ENCODE results near the gene CD300LB.
"Not testable (repeated sequence)": the region's sequence is repeated elsewhere in the genome, so short reads cannot be mapped to it uniquely, and the experiment has no call there.

The CD300LB gene

GRCh38 chr17:74488276-74488675 is 43.0 kb downstream of the CD300LB start:
- not testable (repeated sequence) for DNase-seq

GRCh38 chr17:74485841-74486240 is 45.4 kb downstream of the CD300LB start:
- no peak for DNase-seq

DNA sequence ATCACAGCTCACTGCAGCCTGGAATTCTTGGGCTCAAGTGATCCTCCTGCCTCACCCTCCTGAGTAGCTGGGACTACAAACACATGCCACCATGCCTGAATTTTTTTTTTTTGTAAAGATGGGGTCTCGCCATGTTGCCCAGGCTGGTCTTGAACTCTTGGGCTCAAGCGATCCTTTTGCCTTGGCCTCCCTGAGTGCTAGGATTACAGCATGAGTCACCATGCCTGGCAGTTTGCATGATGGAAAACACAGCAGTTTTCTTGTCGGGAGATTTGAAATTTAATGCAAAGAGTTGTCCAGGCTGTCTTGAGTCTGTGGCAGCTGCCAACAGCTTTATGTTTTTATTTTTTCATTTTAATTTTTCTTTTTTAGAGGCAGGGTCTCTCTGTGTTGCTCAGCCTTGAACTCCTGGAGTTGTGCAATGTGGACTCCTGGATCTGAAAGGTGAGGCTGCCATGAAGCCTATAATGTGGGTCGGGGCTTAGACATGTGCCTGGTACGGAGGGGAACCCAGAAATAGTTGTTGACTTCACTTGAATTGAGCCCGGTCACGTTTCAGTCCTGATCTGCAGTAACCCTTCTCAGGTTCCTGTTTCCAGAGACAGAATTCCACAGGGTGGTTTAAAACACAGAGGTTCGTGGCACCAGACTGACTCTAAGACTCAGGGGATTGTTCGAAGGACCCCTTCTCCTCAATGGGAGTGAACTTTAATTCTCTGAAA is 46.1 kb downstream of the CD300LB start:
- no peak for DNase-seq

DNA sequence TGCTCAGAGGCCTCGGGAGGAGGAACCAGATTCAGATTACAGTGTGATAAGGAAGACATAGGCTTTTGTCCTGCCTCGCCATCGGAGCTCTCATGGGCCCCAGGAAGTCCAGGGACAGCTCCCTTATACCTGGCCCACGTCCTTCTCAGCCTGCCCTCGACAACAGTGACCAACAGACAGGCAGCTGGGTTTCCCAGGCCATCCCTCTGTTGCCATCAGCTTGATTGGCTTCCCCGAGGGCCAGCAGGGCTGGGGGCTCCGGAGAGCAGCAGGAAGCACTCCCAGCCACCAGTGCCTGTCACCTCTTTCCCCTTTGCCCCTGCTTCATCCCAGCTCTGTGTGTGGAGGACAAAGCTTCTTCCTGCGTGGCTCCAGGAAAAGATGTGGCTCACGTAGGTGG is 47.2 kb downstream of the CD300LB start:
- no peak for DNase-seq

GRCh38 chr17:74481621-74482020 is 49.7 kb downstream of the CD300LB start:
- DNase-seq, result no peak

DNA sequence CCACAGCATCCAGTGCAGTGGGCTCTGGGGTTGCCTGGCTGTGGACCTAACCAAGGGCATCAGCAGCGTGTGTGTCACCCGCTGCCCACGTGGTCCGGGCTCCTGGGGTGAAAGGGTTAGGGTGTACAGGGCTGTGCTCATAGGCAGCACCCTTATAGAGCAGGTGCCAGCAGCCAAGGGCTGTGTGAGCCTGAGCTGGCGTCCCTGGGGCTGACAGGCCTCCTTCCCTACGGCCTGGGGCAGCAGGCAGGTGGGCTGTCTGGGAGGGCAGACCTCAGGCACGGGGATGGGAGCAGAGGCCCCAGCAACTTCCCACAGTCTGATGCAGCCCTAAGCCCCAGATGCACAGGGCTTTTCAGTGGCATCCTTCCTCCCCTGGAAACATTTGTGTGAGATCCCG is 51.0 kb downstream of the CD300LB start:
- no peak for DNase-seq

- DNase-seq, result no peak
These were observed 52.7 kb downstream of the CD300LB start for GRCh38 chr17:74478420-74479100.

GRCh38 chr17:74477411-74477810 is 53.9 kb downstream of the CD300LB start:
- no peak for DNase-seq

GRCh38 chr17:74475189-74475588 is 56.1 kb downstream of the CD300LB start:
- no peak for DNase-seq

GRCh38 chr17:74474043-74474792 is 57.1 kb downstream of the CD300LB start:
- DNase-seq, result no peak

DNA sequence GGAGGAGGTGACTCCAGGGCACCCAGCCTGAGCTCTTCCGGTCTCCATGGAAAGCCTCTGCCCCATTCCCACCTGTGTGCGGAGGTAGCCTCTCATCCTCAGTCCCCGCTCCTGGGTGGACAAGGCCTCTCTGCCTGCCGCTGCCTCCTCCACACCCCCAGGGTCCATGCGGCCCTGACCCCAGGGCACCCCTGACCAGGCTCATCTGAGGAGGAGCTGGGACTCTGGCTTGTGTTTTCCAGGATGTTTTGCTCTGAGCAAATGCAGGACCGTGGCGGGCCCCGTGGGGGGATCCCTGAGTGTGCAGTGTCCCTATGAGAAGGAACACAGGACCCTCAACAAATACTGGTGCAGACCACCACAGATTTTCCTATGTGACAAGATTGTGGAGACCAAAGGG is 58.0 kb downstream of the CD300LB start:
- no peak for DNase-seq

- no peak for DNase-seq
These were observed 58.4 kb downstream of the CD300LB start for GRCh38 chr17:74472890-74473289.

- no peak for DNase-seq
These were observed 59.9 kb downstream of the CD300LB start for GRCh38 chr17:74471341-74471740.

All from NCI-H2081 treated with DMSO at 0.1 percent for 48 hours (cell line).